A549 (cell line): ENCODE data around the gene TEAD3.

Experiments
- CBX2 ChIP-seq: fragments of 200-600 bp; sonication (generic); IDR thresholded peaks from 2 replicates; pipeline ENCODE4 v1.6.1; 2016; ENCODE audit warnings: low read depth, mild to moderate bottlenecking, borderline replicate concordance
- EP300 ChIP-seq, 2 experiments: fragments of >200 bp; sonication (Bioruptor Twin); formaldehyde crosslinking; IDR thresholded peaks; 2 replicates in 1 of 2; 3 replicates in 1 of 2; pipeline ENCODE4 v1.6.1; 2016 to 2017
- HOXA7 ChIP-seq: fragments of 250-450 bp; sonication (Bioruptor Pico); IDR thresholded peaks from 2 replicates; pipeline ENCODE4 v1.5.0; 2020; ENCODE audit warnings: mild to moderate bottlenecking, moderate library complexity
- NFE2L2 ChIP-seq: fragments of 150-350 bp; conservative IDR thresholded peaks from 2 replicates; pipeline ENCODE4 v1.6.1; 2014; ENCODE audit warnings: low read length
- POLR2A ChIP-seq: IDR thresholded peaks from 2 replicates; pipeline ENCODE4 v1.6.1; 2012; ENCODE audit warnings: mild to moderate bottlenecking, low read length
- RAD21 ChIP-seq, 2 experiments: fragments of >200 bp in 1 of 2; sonication (Bioruptor Twin) in 1 of 2; formaldehyde crosslinking in 1 of 2; IDR thresholded peaks in 1 of 2; conservative IDR thresholded peaks in 1 of 2; 2 replicates in 1 of 2; 3 replicates in 1 of 2; pipeline ENCODE4 v1.6.1; 2012 to 2018; ENCODE audit warnings: inconsistent platforms in 1 of 2
- RFX5 ChIP-seq: fragments of 450-650 bp; IDR thresholded peaks from 2 replicates; pipeline ENCODE4 v1.7.1; 2014; ENCODE audit warnings: antibody characterized with exemption, mild to moderate bottlenecking, moderate library complexity
- ZC3H11A ChIP-seq: fragments of 450-650 bp; IDR thresholded peaks from 2 replicates; pipeline ENCODE4 v1.6.1; 2014; ENCODE audit warnings: antibody characterized with exemption, mild to moderate bottlenecking
- TF ChIP-seq, protein P1 (sequence below): fragments of >200 bp; sonication (Bioruptor Twin); formaldehyde crosslinking; IDR thresholded peaks from 3 replicates; pipeline ENCODE4 v1.5.1; 2016
- TF ChIP-seq, protein P2 (sequence below): IDR thresholded peaks from 2 replicates; pipeline ENCODE4 v1.6.1; 2012

- no peak for TF ChIP-seq POLR2A
- TF ChIP-seq, protein P1, sequence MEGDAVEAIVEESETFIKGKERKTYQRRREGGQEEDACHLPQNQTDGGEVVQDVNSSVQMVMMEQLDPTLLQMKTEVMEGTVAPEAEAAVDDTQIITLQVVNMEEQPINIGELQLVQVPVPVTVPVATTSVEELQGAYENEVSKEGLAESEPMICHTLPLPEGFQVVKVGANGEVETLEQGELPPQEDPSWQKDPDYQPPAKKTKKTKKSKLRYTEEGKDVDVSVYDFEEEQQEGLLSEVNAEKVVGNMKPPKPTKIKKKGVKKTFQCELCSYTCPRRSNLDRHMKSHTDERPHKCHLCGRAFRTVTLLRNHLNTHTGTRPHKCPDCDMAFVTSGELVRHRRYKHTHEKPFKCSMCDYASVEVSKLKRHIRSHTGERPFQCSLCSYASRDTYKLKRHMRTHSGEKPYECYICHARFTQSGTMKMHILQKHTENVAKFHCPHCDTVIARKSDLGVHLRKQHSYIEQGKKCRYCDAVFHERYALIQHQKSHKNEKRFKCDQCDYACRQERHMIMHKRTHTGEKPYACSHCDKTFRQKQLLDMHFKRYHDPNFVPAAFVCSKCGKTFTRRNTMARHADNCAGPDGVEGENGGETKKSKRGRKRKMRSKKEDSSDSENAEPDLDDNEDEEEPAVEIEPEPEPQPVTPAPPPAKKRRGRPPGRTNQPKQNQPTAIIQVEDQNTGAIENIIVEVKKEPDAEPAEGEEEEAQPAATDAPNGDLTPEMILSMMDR: no peak
- no peak for TF ChIP-seq ZC3H11A
- TF ChIP-seq RAD21 (conservative IDR thresholded peaks at IDR 0.05 in 1 of 2, IDR thresholded peaks at IDR 0.05 in 1 of 2): no peak
- TF ChIP-seq CBX2: no peak
- TF ChIP-seq, protein P2, sequence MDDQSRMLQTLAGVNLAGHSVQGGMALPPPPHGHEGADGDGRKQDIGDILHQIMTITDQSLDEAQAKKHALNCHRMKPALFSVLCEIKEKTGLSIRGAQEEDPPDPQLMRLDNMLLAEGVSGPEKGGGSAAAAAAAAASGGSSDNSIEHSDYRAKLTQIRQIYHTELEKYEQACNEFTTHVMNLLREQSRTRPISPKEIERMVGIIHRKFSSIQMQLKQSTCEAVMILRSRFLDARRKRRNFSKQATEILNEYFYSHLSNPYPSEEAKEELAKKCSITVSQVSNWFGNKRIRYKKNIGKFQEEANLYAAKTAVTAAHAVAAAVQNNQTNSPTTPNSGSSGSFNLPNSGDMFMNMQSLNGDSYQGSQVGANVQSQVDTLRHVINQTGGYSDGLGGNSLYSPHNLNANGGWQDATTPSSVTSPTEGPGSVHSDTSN: no peak
- no peak for TF ChIP-seq EP300 (IDR thresholded peaks at IDR 0.05)
- TF ChIP-seq HOXA7 (CRISPR knock-in tag): no peak
- no peak for TF ChIP-seq NFE2L2
- no peak for TF ChIP-seq RFX5
Observed at GRCh38 chr6:35483062-35483461, 13.8 kb downstream of the TEAD3 start.
